GM12878 (cell line): ENCODE results near the gene HBA2. TPM values are rescaled to one million over a fixed set of nuclear protein-coding genes. Genes with fewer than 3 reads are reported as not detected.

Experiments used
- ATAC-seq: fragments of 200-7000 bp; cut with Tn5 transposase; 3 replicates; pipeline ENCODE4 v1.9.1; 2020; ENCODE audit warnings: mild to moderate bottlenecking, moderate library complexity
- BruUV-seq: library from RNA; stranded (reverse); fragments of 400-500 nt; replicated peaks from 2 replicates; lab custom pipeline; 2021; lab: Mats Ljungman, UMichigan
- CTCF ChIA-PET: fragments of 300-600 bp; sonication (Branson Sonifier 250); formaldehyde crosslinking; extraction: SDS; loops from one replicate; lab custom pipeline; 2021; ENCODE audit warnings: inconsistent platforms; lab: Yijun Ruan, JAX
- POLR2A ChIA-PET: fragments of 350-600 bp; formaldehyde crosslinking; extraction: SDS; loops from one replicate; lab custom pipeline; 2021; ENCODE audit warnings: inconsistent platforms; lab: Charles Lee
- RAD21 ChIA-PET: fragments of 300-600 bp; sonication (Branson Sonifier 250); formaldehyde crosslinking; loops from one replicate; lab custom pipeline; 2023; ENCODE audit warnings: antibody characterized with exemption; ENCODE audit not compliant: unreplicated experiment; lab: Charles Lee
- SMC1A ChIA-PET: fragments of 300-600 bp; sonication (Branson Sonifier 250); formaldehyde crosslinking; loops from one replicate; lab custom pipeline; 2023; ENCODE audit not compliant: unreplicated experiment, uncharacterized antibody; lab: Charles Lee
- DNase-seq: peaks from one replicate; pipeline ENCODE4 v3.0.0-alpha.2; 2011; ENCODE audit warnings: low read depth, low spot score
- FAIRE-seq: peaks from 3 replicates; lab custom pipeline; 2011; peaks lifted over from hg19 to GRCh38; lab: Jason Lieb, UNC
- H2AFZ ChIP-seq: 2 replicates; pipeline ENCODE4 v1.6.0; 2011; ENCODE audit warnings: low read depth, low read length, control low read depth; ENCODE audit not compliant: control insufficient read depth
- H3K27ac ChIP-seq: 2 replicates; pipeline ENCODE4 v1.5.1; 2011; ENCODE audit warnings: control low read depth; ENCODE audit not compliant: control insufficient read depth, insufficient read depth
- H3K27me3 ChIP-seq, 2 experiments: replicated peaks in 1 of 2; 2 replicates each; pipeline versions ENCODE4 v1.6.0 to v1.6.1; 2011; ENCODE audit warnings: low read length in 1 of 2; ENCODE audit not compliant: control insufficient read depth in 2 of 2, insufficient read depth in 2 of 2
- H3K36me3 ChIP-seq, 2 experiments: 2 replicates each; pipeline ENCODE4 v1.5.1; 2011; ENCODE audit warnings: low read length in 1 of 2; ENCODE audit not compliant: control insufficient read depth in 2 of 2, insufficient read depth in 2 of 2
- H3K4me1 ChIP-seq: 2 replicates; pipeline ENCODE4 v1.6.1; 2011; ENCODE audit warnings: mild to moderate bottlenecking, low read length, moderate library complexity, mixed read lengths; ENCODE audit not compliant: control insufficient read depth, insufficient read depth
- H3K4me2 ChIP-seq: 2 replicates; pipeline ENCODE4 v1.6.0; 2011; ENCODE audit warnings: control low read depth; ENCODE audit not compliant: control insufficient read depth, insufficient read depth
- H3K4me3 ChIP-seq: fragments of 200-600 bp; sonication (generic); 2 replicates; pipeline ENCODE4 v1.5.1; 2016
- H3K79me2 ChIP-seq: 2 replicates; pipeline ENCODE4 v1.6.0; 2011; ENCODE audit warnings: low read length; ENCODE audit not compliant: control insufficient read depth, insufficient read depth
- H3K9ac ChIP-seq: 2 replicates; pipeline ENCODE4 v1.8.0; 2011; ENCODE audit warnings: low read length, control low read depth, mixed read lengths; ENCODE audit not compliant: control insufficient read depth, insufficient read depth
- H3K9me3 ChIP-seq: replicated peaks from 3 replicates; pipeline ENCODE4 v1.5.1; 2011; ENCODE audit warnings: mild to moderate bottlenecking, low read length; ENCODE audit not compliant: control insufficient read depth, insufficient read depth
- H4K20me1 ChIP-seq: 2 replicates; pipeline ENCODE4 v1.6.0; 2011; ENCODE audit not compliant: control insufficient read depth, insufficient read depth
- BCL3 ChIP-seq: IDR thresholded peaks from 2 replicates; pipeline ENCODE4 v1.6.1; 2011; ENCODE audit warnings: borderline replicate concordance, low read depth, mild to moderate bottlenecking, moderate library complexity, low read length; ENCODE audit not compliant: insufficient read depth, poor library complexity, severe bottlenecking
- BMI1 ChIP-seq: fragments of 450-650 bp; IDR thresholded peaks from 2 replicates; pipeline ENCODE4 v1.6.1; 2016; ENCODE audit warnings: mild to moderate bottlenecking, moderate library complexity, borderline replicate concordance
- BRCA1 ChIP-seq: IDR thresholded peaks from 2 replicates; pipeline ENCODE4 v1.6.1; 2011; ENCODE audit warnings: low read depth, low read length, improper control_type of control experiment
- CREB1 ChIP-seq: IDR thresholded peaks from 2 replicates; pipeline ENCODE4 v1.6.1; 2012; ENCODE audit warnings: low read depth, mild to moderate bottlenecking, inconsistent platforms
- CTCF ChIP-seq, 3 experiments: IDR thresholded peaks in 2 of 3; conservative IDR thresholded peaks in 1 of 3; 2 replicates each; pipeline ENCODE4 v1.5.1; 2011; ENCODE audit warnings: low read depth in 3 of 3, low read length in 3 of 3, mild to moderate bottlenecking in 3 of 3, control low read depth in 2 of 3, moderate library complexity in 2 of 3, inconsistent platforms in 1 of 3, mixed read lengths in 1 of 3; ENCODE audit not compliant: control insufficient read depth in 2 of 3, insufficient read depth in 1 of 3; ENCODE audit errors: extremely low read depth in 1 of 3
- ETV6 ChIP-seq, 2 experiments: fragments of 450-650 bp in 1 of 2; IDR thresholded peaks in 1 of 2; conservative IDR thresholded peaks in 1 of 2; 2 replicates each; pipeline ENCODE4 v1.6.1; 2014; ENCODE audit warnings: antibody characterized with exemption in 1 of 2, borderline replicate concordance in 1 of 2, low read depth in 1 of 2, mild to moderate bottlenecking in 1 of 2, moderate library complexity in 1 of 2
- FOXM1 ChIP-seq: IDR thresholded peaks from 2 replicates; pipeline ENCODE4 v1.6.1; 2012; ENCODE audit warnings: low read depth, mild to moderate bottlenecking, inconsistent platforms, low read length, moderate library complexity
- GATAD2B ChIP-seq: fragments of 450-650 bp; conservative IDR thresholded peaks from 2 replicates; pipeline ENCODE4 v1.6.1; 2017; ENCODE audit warnings: low read depth, mild to moderate bottlenecking, moderate library complexity
- LARP7 ChIP-seq: fragments of 450-650 bp; IDR thresholded peaks from 2 replicates; pipeline ENCODE4 v1.6.1; 2017; ENCODE audit warnings: mild to moderate bottlenecking
- RAD21 ChIP-seq: IDR thresholded peaks from 2 replicates; pipeline ENCODE4 v1.6.1; 2011; ENCODE audit warnings: mild to moderate bottlenecking, low read depth, low read length, moderate library complexity; ENCODE audit not compliant: insufficient read depth
- RUNX3 ChIP-seq: IDR thresholded peaks from 2 replicates; pipeline ENCODE4 v1.6.1; 2012; ENCODE audit warnings: low read length, inconsistent platforms
- SMAD1 ChIP-seq: fragments of 450-650 bp; IDR thresholded peaks from 2 replicates; pipeline ENCODE4 v1.6.1; 2018; ENCODE audit warnings: mild to moderate bottlenecking, low read depth; ENCODE audit not compliant: partially characterized antibody
- SMAD5 ChIP-seq: IDR thresholded peaks from 2 replicates; pipeline ENCODE4 v1.6.1; 2016; ENCODE audit warnings: antibody characterized with exemption, low read depth
- SMC3 ChIP-seq: IDR thresholded peaks from 2 replicates; pipeline ENCODE4 v1.6.1; 2011; ENCODE audit warnings: low read length, improper control_type of control experiment, borderline replicate concordance
- TARDBP ChIP-seq: IDR thresholded peaks from 2 replicates; pipeline ENCODE4 v1.6.1; 2016; ENCODE audit warnings: borderline replicate concordance
- TBL1XR1 ChIP-seq: IDR thresholded peaks from 2 replicates; pipeline ENCODE4 v1.6.1; 2012; ENCODE audit warnings: low read depth, low read length, improper control_type of control experiment
- TCF12 ChIP-seq: IDR thresholded peaks from 2 replicates; pipeline ENCODE4 v1.6.1; 2011; ENCODE audit warnings: low read depth, mild to moderate bottlenecking, low read length
- WGBS: methylation state at CpG from one replicate; pipeline ENCODE4 v1.1.6; 2016; ENCODE audit warnings: low lambda C conversion rate; ENCODE audit not compliant: insufficient replicate concordance, insufficient coverage; ENCODE audit errors: missing lambda C conversion rate; 5-methylcytosine and 5-hydroxymethylcytosine counted together
- in situ Hi-C: fragments of 300-500 bp; cut with MboI; formaldehyde crosslinking; loops from 9 replicates; pipeline ENCODE4 v1.14.3; 2018; ENCODE audit warnings: mixed read lengths
- intact Hi-C: fragments of 100-400 bp; cut with micrococcal nuclease; formaldehyde crosslinking; loops from one replicate; pipeline ENCODE4 v1.14.2; 2022; ENCODE audit not compliant: unreplicated experiment
- polyA plus RNA-seq, 11 experiments: library from polyadenylated mRNA; depleted of rRNA in 4 of 11; unstranded in 6 of 11; stranded (reverse) in 5 of 11; fragments of >200 nt; fragmentation: Nextera tagmentation in 4 of 11; fragmentation: Illumina TruSeq in 1 of 11; extraction: Ambion mirVana in 4 of 11; extraction: Trizol in 1 of 11; gene quantifications; 1 replicate in 1 of 11; 2 replicates in 10 of 11; pipeline versions ENCODE4 v1.2.1 to v1.2.3, GENCODE V29; 2011 to 2016; ENCODE audit warnings: inconsistent platforms in 2 of 11, missing spikeins in 2 of 11, low read depth in 1 of 11
- total RNA-seq, 4 experiments: library from RNA; depleted of rRNA in 3 of 4; stranded (reverse); fragments of >200 nt in 3 of 4; fragmentation: Illumina TruSeq in 1 of 4; extraction: Trizol in 1 of 4; gene quantifications; 2 replicates each; pipeline versions ENCODE4 v1.2.1 to v1.2.3, GENCODE V29; 2013 to 2021

HBA2 gene
- total and polyA plus RNA-seq, 10 of the 15 experiments (the other 5 are each of a cell fraction or from before 2014, with no cell fraction given): 0.30 to 0.96 (median 0.92) TPM; not detected in 7

- no peak for TF ChIP-seq RUNX3
- TF ChIP-seq, all 136 proteins: peak for 20
Observed at GRCh38 chr16:180681-181564, 8.2 kb downstream of the HBA2 start (continued).

- CTCF ChIA-PET: interaction anchor here (0.7 to 3.8 kb wide), 7 partner anchors 13 to 189 kb away, joined by 3 to 20 read pairs (median 4); partner anchors contain the start of gene MRPL28
- Histone ChIP-seq H3K9ac (no peak overlapping the region), H4K20me1 (no peaks in the 10 kb centered on the region), H3K4me1 (peaks cover 8% of the 10 kb centered on the region; the same call in 1 of the 2 replicates), H3K4me2 (peak overlapping the region; percentile 79), H3K36me3 (0 out of 4 replicates have a peak, but pooled peaks cover 0 to 4% of the 10 kb centered on the region in 2 experiments), H3K27me3 (peaks cover 2 to 5% of the 10 kb centered on the region in 2 experiments; a peak in 3 of 4 replicates), H3K27ac (no peak overlapping the region), H3K79me2 (no peaks in the 10 kb centered on the region), H3K4me3 (no peak overlapping the region), H2AFZ (no peak overlapping the region), H3K9me3 (no peaks in the 10 kb centered on the region)
- ATAC-seq (no peak), DNase-seq (no peak), FAIRE-seq (no peak)
- no TSS peak for BruUV-seq
- WGBS: 6% methylated on average over 22 of the region's 22 CpGs
- in situ Hi-C loops: loop anchor here (5.0 kb wide), 1 partner anchor 74 kb away; no protein-coding TSS in a partner anchor
- SMC1A ChIA-PET: interaction anchor here (1.1 kb wide), 1 partner anchor 116 kb away, joined by 4 read pairs; no protein-coding TSS in a partner anchor
- intact Hi-C loops: loop anchor here (1.0 to 2.0 kb wide), 3 partner anchors 65 to 116 kb away; no protein-coding TSS in a partner anchor
- POLR2A ChIA-PET: no interaction called here
- RAD21 ChIA-PET: interaction anchor here (1.1 to 1.4 kb wide), 2 partner anchors 85 to 116 kb away, joined by 3 to 4 read pairs; no protein-coding TSS in a partner anchor
- TF ChIP-seq TCF12 (no peak), GATAD2B (0 out of 2 replicates have a peak, but pooled peaks have one; percentile 0), BMI1 (no peak), SMC3 (peak; percentile 77), BCL3 (peak; percentile 8), FOXM1 (no peak), TBL1XR1 (no peak), CREB1 (no peak), TARDBP (peak; percentile 80), RAD21 (peak; percentile 53), BRCA1 (no peak), ETV6 (conservative IDR thresholded peaks at IDR 0.05 in 1 of 2, IDR thresholded peaks at IDR 0.05 in 1 of 2; ENCODE audit: borderline replicate concordance in 1 of 2, low read depth in 1 of 2) (no peak), SMAD1 (no peak), SMAD5 (no peak), CTCF (IDR thresholded peaks at IDR 0.05 in 2 of 3, conservative IDR thresholded peaks at IDR 0.05 in 1 of 3; ENCODE audit: control insufficient read depth in 2 of 3, extremely low read depth in 1 of 3, insufficient read depth in 1 of 3, low read depth in 3 of 3, low read length in 3 of 3) (peak; percentile 87 to 97 (median 97)), LARP7 (0 out of 2 replicates have a peak, but pooled peaks have one; percentile 10)
Observed at GRCh38 chr16:181565-182021, 8.9 kb downstream of the HBA2 start.
